SK-N-DZ (cell line): ENCODE results near the gene SRPK2.
"Not testable (repeated sequence)": the region's sequence is repeated elsewhere in the genome, so short reads cannot be mapped to it uniquely, and the experiment has no call there.

ENCODE experiments used
- DNase-seq: peaks from one replicate; pipeline ENCODE4 v3.0.0-alpha.2; 2015; ENCODE audit warnings: low spot score

Gene SRPK2

DNA sequence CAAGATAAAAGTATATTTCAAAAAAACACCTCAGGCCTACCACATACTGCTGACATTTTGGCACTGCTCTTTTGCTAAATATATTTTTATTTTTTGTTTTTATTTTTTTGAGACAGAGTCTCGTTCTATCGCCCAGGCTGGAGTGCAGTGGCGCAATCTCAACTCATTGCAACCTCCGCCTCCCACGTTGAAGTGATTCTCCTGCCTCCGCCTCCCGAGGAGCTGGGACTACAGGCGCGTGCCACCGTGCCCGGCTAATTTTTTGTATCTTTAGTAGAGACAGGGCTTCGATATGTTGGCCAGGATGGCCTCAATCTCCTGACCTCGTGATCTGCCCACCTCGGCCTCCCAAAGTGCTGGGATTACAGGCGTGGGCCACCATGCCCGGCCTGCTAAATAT is 193.8 kb downstream of the SRPK2 start:
- DNase-seq: not testable (repeated sequence)

DNA sequence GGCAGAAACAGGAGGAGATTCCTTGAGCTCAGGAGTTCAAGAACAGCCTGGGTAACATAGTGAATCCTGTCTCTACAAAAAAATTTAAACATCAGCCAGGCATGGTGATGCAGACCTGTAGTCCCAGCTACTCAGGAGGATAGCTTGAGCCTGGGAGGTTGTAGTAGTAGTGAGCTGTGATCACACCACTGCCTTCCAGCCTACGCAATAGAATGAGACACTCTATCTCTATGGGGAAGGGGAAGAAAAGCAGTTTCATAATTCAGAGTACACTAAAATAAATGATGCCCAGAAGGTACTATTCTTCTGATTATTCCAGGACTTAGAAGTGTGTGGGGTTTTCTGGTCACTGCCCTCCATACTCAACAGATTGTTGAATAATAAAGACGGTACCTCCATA is 197.4 kb downstream of the SRPK2 start:
- no peak for DNase-seq

DNA sequence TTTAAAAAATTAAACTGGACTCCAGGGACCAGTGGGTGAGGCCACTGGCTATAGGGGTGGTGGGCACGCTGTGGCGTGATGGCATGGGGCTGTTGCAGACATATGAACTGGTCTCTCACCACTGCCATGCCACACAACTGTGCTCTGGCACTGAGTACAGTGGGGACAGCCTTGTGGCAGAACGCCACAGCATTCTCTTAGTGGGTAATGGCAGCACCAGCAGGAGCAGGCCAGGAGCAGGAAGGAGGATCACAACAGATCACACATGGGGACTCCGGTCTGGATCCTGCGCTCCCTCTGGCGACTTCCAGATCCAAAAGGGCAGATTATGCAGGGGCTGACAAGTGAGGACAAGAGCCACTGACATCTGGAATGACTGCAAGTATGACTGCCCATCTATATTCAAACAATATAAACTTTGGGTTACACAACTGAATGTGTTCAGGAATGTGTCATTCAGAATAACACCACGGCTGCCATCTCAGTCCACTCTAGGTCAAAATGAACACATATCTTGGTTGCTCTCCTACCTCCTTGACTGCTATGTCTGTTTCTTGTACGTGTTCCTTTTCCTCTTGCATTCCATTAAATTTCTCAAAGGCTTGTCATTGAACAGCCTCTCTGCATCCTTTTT is 198.7 kb downstream of the SRPK2 start:
- DNase-seq: no peak

DNA sequence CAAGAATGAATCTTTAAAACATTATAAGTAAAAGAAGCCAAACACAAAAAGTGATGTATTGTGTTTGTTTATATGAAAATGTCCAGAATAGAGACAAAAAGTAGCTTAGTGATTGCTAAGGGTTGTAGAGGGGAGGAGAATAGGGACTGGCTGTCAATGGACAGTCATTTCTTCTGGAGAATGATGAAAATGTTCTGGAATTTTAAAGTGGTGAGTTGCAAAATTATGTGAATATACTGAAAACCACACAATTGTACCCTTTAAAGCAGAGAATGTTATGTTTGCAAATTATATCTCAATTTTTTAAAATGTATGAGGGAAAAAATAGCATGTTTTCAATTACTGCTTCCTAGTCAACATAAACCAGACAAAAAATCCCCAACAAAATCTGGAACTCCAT is 200.5 kb downstream of the SRPK2 start:
- DNase-seq: no peak

DNA sequence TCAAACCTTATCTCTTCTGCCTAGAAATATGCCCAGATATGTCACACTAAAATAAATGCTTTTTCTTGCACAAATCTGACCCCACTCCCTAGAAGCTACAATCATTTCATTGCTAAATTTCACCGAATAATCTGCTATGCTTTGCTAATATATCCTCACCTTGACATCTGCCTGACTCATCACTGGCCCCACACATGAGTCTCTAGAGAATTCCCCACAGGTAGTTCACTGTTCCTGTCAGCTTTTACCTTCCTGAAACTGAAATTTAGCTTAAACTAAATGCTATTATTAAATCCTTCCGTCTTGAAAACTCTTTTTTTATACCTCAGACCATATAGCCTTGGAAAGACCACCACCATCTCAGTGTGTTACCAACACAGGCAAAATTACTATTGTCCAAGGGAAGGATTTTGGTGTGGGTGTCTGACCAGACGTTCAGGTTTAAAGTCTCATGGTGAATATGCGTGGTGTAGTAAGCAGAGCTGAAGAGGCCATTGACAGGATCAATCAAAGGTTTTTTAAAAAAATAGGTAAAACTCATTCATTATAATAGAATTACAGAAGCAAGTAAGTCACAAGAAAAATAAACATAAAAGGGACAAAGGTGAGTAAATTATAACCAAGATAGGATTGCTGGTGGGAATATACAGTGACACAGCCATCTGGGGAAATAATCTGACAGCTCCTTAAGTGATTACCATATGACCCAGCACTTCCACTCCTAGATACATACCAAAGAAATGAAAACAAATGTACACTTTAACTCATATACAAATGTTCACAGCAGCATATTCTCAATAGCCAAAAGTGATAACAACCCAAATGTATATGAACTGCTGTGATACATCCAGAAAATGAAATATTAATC is 201.2 kb downstream of the SRPK2 start:
- DNase-seq: no peak

DNA sequence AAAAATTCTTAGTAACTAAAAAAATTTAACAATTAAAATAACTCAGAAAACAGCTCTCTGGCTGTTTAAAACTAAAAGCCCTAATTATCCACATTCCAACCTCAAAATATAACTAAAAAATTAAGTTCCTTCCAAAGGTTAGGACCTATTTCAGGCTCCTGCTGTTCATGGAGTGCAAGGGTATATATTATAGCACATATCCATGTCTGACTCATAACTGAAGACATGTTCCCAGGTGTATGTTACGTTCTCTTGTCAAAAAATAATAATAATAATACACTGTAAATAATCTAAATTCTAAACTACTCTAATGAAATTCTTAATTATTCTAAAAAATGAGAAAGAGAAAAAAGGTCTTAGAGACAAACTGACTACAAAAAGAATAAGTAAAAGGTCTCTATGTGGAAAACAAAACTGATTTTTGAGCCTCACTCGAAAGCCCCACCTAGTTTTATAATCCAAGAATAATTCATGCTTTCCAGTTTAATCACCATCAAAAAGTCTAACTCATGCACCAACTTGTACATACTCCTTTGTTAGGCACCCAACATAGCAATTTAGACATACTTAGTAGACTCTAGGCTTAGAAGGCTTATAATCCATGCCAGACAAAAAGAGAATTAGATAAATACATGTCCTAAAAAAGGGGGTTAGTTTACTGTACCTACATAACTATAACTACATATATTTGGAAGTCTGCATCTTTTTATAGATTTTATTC is 203.3 kb downstream of the SRPK2 start:
- no peak for DNase-seq

DNA sequence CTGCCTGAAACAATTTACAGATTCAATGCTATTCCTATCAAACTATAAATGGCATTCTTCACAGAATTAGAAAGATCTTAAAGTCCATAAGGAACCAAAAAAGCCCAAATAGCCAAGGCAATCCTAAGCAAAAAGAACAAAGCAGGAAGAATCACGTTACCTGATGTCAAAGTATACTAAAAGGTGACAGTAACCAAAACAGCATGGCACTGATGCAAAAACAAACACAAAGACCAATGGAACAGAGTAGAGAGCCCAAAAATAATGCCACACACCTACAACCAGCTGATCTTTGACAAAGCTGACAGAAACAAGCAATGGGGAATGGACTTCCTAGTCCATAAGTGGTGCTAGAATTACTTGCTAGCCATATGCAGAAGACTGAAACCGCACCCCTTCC is 208.7 kb downstream of the SRPK2 start:
- DNase-seq: no peak

DNA sequence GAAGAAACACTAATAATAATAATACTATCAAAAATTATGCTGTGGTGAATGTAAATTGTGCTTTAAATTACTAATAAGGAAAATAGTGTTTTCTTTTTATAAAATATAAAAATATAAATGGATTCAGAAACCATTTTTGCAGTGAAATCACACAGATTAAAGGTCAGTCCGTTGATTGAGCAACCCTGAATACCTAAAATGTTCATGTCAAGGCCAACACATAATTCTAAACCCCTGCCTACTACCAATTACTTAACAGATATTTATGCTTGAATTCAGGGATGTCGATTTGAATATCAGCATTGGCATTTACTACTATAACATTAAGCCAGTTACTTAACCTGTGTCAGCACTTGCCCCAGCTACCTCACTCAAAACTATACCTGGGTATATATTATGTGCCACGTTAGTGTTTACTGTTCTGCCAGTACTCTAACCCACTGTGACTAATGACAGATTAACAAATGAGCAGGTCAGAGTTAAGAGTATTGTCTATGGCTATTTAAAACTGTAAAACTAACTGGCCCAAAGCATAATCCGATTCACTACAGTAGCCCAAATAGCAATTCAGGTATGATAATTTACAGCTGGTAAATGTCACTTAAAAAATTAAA is 209.7 kb downstream of the SRPK2 start:
- no peak for DNase-seq

DNA sequence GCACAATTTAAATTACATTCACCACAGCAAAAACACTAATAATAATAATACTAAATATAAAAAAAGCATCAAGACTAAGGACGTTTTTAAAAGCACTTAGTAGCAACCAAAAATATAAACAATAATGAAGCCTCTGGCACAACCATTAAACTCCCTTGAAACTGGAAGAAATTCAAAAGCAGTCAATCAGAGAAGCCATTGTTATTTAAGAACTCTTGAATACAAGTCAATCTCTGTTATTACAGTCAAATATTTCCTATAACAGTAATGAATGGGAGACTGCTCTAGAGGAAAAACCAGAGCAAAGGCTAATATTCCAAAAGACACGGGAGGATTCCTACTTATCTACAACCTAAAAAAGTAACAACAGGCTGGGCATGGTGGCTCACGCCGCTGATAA is 210.5 kb downstream of the SRPK2 start:
- no peak for DNase-seq

DNA sequence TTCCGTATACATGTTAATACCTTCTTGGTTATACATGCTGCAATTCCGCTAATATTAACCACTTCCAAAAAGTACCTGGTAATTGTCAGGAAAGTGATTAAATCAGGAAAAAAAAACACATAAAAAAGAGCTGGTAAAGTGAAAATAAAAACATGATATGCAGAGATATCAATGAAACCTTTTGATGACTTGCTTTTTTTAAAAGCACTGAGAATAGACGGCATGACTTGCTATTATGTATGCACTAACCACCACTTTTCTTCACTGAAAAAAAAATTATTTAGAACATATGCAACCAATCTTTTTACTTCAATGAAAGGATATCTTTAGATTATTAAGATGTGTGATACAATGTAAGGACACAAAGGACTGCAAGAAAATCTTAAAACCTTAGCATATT is 211.7 kb downstream of the SRPK2 start:
- DNase-seq: no peak

DNA sequence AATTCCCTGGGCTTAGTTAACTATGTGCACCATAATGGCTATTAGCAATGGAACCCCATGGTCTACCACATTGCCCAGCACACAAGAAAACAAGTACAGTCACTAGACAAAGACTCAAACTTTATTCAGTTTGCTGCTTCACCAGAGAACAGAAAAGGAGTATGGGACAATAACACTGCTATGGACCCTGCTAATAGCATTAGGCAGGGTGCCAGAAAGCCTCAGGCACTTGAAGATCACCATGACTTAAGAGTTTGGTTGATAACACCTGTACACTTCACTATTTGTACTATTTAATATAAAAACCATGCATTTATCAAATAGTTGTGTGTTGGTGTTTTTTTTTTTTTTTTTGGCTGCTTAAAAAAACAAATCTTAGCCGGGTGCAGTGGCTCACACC is 215.1 kb downstream of the SRPK2 start:
- DNase-seq: no peak

DNA sequence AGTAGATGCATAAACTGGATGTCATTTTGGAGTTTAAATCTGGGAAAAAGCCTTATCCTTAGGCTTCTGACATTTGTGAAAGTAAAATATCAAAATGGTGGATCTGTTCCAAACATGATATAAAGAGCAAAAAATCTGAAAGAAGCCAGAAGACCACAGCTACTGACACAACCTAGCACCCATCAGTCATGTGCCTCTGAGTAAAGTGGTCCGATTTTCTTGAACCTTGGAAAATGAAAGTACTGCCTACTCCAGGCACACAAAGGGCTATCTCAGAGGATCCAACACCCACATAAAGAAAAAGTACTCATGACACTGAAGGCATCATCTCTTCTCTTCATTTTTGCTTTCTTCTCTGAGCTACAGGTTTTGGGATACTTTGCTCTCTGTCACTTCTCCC is 224.0 kb downstream of the SRPK2 start:
- DNase-seq: no peak

DNA sequence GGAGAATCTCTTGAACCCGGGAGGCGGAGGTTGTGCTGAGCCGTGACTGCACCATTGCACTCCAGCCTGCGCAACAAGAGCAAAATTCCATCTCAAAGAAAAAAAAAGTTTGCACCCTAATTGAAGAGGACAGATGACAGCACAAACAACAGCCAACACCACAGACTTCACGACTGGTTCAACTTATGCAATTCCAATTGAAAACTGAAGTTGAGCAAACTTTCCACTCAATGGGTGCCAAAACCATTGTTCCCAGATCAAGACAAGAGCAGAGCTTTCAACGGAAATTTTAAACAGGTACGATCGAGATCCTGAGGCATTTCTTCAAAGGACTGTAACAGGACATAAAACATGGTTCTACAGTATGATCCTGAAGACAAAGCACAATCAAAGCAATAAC is 225.0 kb downstream of the SRPK2 start:
- DNase-seq: no peak

DNA sequence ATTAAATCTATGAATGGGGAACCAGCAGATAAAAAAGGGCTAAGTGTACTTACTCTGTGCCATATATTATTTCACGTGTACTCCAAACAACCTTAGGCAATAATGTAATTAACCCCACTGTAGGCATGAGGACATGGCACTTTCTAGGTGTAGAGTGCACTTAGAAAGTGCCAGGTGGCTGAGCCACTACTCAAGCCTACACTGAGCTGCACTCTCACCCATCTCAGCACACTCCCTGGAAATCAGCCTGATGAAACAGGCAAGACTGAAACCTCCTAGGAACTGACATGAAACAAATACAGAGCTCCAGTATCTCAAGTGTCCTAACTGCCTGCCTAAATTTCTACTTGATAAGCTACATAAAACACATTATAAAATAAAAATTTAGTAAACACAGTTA is 227.4 kb downstream of the SRPK2 start:
- no peak for DNase-seq

DNA sequence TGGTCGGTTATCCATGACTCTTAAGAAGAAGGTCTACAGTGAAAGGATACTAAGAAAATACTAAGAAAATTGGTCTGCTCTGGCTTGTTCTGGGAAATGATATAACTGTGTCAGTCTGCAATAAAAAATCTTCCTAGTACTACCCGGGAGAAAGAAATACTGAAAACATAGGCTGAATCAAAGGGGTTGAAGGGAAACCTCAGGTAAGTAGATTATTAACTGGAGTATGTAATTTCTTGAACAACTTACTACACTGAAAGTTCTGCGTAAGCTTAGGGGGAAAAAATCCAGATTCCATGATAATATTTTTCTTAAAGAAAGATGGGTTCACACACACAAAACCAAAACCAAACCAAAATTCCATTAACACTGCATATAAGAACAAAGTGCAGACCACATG is 231.4 kb downstream of the SRPK2 start:
- no peak for DNase-seq

DNA sequence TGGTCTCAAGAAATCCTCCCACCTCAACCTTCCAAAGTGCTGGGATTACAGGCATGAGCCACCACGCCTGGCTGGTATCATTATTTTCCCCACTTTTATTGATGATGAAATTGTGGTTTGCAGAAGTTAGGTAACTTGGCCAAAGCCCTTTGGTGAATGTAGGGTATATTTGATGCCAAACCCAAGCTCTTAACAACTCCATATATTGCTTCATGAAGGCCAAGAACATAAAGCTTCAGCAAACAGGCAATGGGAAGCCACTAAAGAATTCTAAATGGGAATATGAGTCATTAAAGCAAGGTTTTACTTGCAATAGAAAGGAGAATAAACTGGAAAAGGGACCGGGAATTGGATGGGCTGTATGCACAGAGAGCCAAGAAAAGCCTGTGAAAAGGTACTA is 232.0 kb downstream of the SRPK2 start:
- no peak for DNase-seq

DNA sequence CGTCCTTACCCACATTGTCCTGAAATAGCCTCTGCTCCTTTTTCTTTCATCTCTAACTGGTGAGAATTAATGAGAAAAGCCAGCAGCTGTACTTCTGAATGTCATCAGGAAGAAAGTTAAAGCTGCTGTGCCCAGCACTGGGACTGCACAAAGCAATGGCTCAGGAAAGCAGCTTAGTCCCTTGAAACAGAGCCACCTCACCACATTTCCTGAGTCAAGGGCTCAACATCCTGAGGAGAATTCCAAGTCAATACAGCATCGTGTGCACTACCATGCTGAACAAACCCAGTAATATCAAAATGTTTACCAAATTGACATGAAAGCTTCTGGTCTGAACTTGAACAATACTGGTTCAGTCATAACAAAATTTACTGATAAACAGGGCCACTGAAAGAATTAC is 234.6 kb downstream of the SRPK2 start:
- no peak for DNase-seq

DNA sequence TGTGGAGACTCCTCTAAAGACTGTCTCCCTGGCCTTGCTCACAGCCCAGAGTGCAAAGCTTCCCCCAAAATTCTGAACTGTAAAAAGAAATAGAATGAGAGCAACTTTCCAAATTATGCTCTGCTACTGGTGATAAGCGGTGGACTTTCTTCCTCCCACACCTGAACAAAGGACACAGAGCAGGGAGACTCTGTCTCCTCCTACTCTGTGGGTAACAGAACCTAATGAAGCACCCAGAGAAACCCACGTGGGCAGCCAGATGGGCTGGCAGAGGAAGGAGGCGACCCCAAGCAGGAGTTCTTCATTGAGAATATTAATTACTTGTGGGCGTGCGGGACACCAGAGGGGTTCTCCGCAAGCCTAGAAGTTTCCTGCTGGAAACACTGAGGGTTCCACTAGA is 235.2 kb downstream of the SRPK2 start:
- DNase-seq: no peak

DNA sequence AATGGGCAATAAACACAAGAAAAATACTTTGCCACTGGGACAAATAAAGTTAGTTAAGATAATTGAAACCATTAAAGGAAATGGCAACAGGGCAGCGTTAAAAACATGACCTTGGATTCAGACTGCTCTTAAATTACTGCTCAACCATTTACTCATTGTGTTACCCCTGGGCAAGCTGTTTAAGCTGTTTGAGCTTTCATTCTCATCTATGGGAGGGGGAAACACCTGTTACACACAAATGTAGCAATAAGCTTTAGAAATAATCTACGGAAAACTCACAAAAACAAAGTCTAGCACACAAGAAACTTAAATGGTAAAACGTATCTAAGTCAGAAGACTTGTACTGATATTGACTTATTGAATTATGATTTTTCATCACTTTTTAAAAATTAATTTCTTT is 237.6 kb downstream of the SRPK2 start:
- DNase-seq: no peak

DNA sequence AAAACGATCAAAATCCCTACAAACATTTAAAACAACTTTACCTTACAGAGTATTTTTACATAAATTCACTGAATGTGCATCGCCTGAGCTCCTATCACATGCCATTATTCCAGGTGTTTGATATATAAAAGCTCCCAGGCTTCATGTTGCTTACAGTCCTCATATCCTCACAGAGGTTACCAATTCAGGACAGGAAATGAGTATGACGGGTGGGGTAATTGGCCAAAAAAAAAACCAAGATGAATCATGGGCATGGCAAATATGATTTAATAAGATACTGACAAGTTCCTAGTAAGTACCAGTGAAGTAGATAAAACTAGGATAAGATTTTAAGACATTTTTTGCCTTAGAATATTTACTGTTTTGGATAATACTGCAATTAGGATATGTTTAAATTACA is 238.9 kb downstream of the SRPK2 start:
- no peak for DNase-seq

DNA sequence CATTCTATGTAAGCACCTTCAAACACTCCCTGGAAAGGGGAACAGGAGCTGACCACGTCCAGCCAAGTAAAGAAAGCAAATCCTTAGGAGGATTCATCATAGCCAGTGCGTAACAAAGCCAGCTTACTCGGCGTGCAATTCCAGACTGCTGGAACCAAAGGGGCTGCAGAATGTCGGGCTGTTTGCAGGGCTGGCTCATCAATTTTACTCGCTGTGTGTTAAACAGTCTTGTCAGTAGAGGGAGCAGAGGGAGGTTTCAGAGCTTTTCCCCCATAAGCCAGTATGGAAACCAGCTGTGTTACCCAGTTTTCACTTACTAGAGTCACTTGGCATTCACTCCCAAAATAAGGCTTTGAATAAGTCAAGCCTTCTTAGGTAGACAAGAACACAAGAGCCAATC is 247.7 kb downstream of the SRPK2 start:
- peak; percentile 6 for DNase-seq

DNA sequence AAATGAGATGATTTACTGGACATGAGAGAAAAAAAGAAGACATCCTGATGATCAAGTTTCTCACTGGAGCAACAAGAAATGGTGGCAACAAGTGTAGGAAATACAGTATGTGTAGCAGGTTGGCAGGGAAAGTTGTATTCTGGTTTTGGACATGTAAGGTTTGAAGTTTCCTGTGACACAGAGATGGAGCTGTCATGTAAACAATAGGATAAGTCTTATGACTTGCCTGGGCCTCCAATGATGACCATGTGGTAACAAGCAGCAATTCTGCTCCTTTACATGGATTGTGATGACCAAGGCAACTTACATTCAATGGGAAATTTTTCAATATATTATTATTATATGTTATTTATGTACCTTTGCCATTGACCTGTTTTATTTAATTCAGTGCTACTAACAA is 249.3 kb downstream of the SRPK2 start:
- no peak for DNase-seq
